GM12864 (cell line): ENCODE results near the gene SSTR5.

Experiments
- DNase-seq: peaks from one replicate; pipeline ENCODE4 v3.0.0-alpha.2; 2011; ENCODE audit warnings: low read depth
- H3K4me3 ChIP-seq: 2 replicates; pipeline ENCODE4 v1.5.1; 2011; ENCODE audit warnings: mild to moderate bottlenecking, low read depth, low read length, control low read depth
- TF ChIP-seq, protein P1 (sequence below): IDR thresholded peaks from 2 replicates; pipeline ENCODE4 v1.5.1; 2011; ENCODE audit warnings: low read depth, mild to moderate bottlenecking, moderate library complexity, low read length, control low read depth, inconsistent platforms; ENCODE audit errors: missing control alignments

SSTR5 gene

DNA sequence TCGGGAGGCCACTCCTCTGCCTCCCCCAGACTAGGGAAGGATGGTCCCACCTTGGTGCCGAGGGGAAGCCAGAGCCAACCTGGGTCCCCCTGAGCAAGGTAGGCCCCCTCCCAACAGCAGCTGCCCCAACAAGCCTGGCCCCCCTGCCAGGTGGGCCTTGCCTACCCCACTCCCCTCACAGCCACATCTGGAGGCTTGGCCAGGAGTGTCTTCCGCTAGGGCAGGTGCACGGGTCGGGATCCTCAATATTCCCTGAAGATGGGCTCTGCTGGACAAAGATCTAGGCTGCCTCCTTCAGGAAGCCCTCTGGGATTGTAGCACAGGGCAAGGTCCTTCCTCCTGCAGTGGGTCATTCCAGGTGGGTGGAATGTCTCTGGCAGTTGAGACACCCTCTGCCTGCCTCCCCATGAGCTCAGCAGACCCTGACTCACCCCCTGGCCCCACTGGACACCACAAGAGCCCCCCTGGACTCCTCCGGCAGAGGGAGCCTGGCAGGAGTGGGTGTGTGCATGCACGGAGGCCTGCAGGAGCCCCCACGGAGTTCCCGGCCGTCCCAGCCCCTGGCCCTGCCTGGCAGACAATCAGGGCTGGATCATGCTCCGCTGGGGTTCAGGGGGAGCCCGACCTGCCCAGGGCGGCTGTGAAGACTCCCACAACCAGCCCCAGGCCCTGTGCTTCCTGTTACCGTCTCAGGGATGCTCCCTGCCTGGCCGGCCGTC, 23.1 kb downstream of the SSTR5 start:
- H3K4me3 ChIP-seq, result no peak overlapping the region
- TF ChIP-seq, protein P1, sequence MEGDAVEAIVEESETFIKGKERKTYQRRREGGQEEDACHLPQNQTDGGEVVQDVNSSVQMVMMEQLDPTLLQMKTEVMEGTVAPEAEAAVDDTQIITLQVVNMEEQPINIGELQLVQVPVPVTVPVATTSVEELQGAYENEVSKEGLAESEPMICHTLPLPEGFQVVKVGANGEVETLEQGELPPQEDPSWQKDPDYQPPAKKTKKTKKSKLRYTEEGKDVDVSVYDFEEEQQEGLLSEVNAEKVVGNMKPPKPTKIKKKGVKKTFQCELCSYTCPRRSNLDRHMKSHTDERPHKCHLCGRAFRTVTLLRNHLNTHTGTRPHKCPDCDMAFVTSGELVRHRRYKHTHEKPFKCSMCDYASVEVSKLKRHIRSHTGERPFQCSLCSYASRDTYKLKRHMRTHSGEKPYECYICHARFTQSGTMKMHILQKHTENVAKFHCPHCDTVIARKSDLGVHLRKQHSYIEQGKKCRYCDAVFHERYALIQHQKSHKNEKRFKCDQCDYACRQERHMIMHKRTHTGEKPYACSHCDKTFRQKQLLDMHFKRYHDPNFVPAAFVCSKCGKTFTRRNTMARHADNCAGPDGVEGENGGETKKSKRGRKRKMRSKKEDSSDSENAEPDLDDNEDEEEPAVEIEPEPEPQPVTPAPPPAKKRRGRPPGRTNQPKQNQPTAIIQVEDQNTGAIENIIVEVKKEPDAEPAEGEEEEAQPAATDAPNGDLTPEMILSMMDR, result no peak
- no peak for DNase-seq

DNA sequence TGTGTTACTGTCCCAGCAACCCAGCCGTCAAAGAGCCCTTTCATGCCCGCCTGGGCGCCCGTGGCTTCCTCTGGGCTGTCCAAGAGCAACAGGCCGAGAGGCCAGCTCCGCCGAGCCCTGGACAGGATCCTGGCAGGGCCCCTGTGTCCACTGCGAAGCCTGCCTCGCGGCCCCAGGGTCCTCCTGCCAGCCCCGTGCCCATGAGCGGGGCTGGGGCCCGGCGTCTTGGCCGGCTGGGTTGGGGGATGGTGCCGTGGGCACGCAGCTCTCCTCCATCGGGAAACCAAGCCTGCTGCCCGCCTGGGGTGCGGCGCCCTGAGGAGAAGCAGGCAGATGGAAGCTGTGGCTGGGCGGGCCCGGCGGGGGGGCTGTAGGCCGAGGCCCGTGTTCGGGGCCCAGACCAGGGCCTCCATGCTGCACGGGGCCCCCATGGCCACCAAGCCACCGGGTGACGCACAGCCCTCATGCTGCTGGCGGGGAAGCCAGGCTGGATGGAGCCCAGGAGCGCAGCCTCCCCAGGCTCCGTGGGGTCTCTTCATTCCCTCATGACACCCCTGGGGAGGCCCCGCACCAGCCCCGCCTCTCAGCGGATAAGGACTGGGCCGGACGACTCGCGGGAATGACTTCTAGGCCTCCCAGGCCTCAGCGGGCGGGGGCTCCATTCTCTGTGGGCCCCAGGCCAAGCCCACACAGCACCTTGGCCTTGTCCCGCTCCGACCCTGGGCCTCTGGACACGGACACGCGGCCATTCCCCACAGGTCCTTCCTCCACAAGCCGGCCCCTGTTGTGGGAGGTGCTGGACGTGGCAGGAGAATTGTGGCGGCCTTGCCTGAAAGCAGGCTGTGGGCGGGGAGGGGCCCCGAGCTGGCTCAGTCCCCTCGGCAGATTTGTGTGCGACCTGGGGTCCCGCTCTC, 23.9 kb downstream of the SSTR5 start, which contains the start of gene C1QTNF8:
Gene C1QTNF8 (minus strand): TSS at position 76 of the 914 bp plus-strand sequence. CDS start 1,322 bp downstream, outside the sequence.
- TF ChIP-seq, protein P1, result no peak
- no peak for DNase-seq
- no peak within 1 kb of the TSS for H3K4me3 ChIP-seq

DNA sequence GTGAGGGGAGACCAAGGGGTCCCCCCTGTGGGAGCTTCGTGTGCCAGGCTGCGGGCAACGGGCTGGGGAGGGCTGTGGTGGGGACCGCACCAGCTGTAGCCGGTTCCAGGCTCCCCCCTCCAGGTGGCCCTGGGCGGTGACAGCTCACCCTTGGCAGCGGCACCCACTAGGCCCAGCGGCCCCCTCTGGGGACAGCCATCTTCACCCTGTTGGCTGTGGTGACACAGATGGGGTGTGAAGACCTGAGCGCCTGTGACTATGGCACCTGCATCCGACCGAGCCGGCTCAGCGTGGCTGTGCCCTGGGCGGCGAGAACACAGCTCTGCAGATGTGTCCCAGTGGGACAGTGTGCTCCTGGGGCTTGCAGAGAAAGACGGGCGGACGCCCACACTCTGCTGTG, 24.6 kb downstream of the SSTR5 start:
- no peak for DNase-seq
- TF ChIP-seq, protein P1, result no peak
- H3K4me3 ChIP-seq, result no peak overlapping the region

DNA sequence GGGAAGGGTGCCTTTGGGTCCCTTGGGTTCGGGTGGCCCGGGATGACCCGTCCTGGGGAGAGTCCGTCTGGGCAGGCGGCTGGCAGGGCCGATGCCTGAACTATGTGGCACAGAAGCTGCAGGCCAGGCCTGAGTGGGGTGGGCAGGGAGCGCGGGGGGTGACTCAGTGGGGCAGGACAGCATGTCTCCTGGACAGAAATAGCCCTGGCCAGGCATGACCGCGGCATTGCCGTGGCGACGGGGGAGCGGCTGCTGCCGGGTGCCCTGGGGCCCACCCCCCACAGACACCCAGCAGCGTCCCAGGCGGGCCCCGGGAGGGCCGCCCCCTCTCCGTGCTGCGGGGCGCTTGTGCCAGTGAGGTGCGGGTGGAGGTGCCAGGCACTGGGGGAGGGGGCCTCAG, 25.3 kb downstream of the SSTR5 start:
- TF ChIP-seq, protein P1, result no peak
- DNase-seq, result no peak
- no peak overlapping the region for H3K4me3 ChIP-seq

DNA sequence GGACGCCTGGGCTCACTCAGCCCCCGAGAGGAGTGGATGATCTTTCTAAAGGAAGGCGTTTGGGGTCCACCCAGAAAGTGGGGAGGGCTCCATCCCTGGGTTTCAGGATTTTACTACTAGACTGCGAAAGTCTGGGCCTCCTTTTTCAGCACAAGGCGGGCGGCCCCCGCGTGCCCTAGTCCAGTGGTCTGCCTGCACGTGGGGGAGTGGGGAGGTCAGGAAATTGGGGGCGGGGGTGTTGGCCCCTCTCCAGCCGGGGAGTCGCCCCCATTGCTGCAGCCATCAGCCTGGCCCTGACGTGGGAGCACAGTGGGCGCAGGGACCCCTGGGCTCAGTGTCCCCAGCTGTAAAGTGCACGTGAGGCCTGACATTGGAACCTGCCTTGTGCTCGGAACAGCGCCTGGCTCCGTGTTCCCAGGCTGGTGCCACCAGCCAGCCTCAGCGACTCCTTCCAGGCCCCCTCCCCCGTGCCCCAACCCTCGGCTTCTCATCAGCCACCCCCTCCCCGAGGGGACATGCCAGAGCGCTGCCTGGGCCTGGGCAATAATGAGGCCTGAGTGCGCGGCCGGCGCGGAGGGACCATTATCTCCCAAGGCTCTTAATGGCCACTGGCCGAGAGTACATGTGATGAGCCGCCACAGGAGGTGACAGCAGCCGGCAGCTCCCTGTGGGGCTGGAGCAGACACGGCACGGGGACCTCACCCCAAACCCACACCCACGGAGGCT, 25.9 kb downstream of the SSTR5 start:
- TF ChIP-seq, protein P1, result no peak
- H3K4me3 ChIP-seq, result no peak overlapping the region
- DNase-seq, result no peak

DNA sequence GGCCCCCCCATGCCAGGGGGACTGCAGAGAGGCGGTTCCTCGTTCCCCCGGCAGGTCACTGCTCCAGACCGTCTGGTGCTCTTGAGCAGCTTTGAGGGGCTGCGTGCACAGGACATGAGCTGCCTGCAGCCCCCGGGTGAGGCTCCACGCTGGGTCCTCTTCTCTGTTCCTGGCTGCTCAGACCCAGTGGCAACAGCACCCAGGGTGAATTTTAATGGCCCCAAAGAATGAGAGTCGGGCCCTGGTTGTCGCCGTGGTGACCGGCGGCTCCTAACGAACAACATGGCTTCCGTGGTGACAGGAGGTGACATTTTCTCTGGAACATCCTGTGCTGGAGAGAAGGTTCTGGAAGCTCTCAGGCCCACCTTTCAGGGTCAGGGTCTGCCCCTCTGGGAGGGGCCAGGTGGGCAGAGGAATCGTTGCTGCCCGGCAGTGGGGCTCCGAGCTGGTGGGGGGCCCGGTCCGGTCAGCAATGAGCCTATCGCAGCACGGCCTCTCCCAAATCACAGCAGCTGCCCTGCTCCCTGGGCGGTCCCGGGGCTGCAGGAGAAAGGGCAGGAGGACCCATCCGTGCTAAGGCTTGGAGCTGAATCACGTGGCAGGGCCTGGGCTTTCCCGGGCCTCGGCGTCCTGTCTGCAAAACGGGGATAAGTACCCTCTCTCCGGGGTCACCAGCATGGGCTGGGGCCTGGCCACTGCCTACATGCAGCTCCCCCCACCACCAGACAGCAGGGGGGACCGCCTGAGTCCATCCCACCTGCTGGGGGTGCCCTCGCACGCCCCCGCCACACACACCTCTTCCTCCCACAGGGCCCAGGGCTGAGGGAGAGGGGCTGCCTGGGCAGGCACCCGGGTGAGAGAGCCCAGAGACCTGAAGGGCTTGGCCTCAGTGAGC, 26.9 kb downstream of the SSTR5 start:
- no peak overlapping the region for H3K4me3 ChIP-seq
- no peak for DNase-seq
- TF ChIP-seq, protein P1, result no peak
